GM12875 (cell line): ENCODE data around the gene SLC51B.
A peak's percentile ranks its signal among the peaks of the same experiment; 100 is the strongest.

Source experiments
- H3K4me3 ChIP-seq: one replicate; pipeline ENCODE4 v1.5.1; 2011; ENCODE audit warnings: low read depth, low read length, control low read depth
- TF ChIP-seq, protein P1 (sequence below): IDR thresholded peaks from 2 replicates; pipeline ENCODE4 v1.5.1; 2011; ENCODE audit warnings: low read depth, mild to moderate bottlenecking, control low read depth, inconsistent platforms, low read length, moderate library complexity, borderline replicate concordance; ENCODE audit not compliant: insufficient read depth

SLC51B gene

GRCh38 chr15:65077981-65078352 is 32.8 kb downstream of the SLC51B start:
- H3K4me3 ChIP-seq, result no peak overlapping the region
- TF ChIP-seq, protein P1, sequence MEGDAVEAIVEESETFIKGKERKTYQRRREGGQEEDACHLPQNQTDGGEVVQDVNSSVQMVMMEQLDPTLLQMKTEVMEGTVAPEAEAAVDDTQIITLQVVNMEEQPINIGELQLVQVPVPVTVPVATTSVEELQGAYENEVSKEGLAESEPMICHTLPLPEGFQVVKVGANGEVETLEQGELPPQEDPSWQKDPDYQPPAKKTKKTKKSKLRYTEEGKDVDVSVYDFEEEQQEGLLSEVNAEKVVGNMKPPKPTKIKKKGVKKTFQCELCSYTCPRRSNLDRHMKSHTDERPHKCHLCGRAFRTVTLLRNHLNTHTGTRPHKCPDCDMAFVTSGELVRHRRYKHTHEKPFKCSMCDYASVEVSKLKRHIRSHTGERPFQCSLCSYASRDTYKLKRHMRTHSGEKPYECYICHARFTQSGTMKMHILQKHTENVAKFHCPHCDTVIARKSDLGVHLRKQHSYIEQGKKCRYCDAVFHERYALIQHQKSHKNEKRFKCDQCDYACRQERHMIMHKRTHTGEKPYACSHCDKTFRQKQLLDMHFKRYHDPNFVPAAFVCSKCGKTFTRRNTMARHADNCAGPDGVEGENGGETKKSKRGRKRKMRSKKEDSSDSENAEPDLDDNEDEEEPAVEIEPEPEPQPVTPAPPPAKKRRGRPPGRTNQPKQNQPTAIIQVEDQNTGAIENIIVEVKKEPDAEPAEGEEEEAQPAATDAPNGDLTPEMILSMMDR, result peak; percentile 35; the same call in 1 of the 2 replicates

DNA sequence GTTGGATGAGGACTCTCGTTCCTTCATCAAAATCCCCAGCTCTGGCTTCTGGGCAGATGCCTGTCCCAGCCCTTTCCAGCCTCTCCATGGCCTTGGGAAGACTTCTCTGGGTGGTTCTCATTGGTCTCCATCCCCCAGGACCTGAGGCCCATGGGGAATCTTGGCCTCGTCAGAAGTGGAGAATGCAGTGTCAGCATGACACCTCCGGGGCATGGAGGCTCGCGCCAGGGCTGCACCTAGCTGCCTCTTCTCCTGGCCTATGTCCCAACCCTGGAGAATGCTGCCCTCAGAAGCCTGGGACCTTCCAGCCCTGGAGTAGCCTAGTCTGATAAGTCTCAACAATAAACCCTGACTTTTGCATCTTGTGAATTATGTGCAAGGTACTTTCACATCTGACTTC is 34.4 kb downstream of the SLC51B start:
- H3K4me3 ChIP-seq, result no peak overlapping the region
- TF ChIP-seq, protein P1, result no peak

- no peak overlapping the region for H3K4me3 ChIP-seq
- TF ChIP-seq, protein P1, result no peak
These were observed 36.1 kb downstream of the SLC51B start for GRCh38 chr15:65081270-65081669.

GRCh38 chr15:65081758-65082157 is 36.6 kb downstream of the SLC51B start:
- TF ChIP-seq, protein P1, result no peak
- H3K4me3 ChIP-seq, result no peak overlapping the region

DNA sequence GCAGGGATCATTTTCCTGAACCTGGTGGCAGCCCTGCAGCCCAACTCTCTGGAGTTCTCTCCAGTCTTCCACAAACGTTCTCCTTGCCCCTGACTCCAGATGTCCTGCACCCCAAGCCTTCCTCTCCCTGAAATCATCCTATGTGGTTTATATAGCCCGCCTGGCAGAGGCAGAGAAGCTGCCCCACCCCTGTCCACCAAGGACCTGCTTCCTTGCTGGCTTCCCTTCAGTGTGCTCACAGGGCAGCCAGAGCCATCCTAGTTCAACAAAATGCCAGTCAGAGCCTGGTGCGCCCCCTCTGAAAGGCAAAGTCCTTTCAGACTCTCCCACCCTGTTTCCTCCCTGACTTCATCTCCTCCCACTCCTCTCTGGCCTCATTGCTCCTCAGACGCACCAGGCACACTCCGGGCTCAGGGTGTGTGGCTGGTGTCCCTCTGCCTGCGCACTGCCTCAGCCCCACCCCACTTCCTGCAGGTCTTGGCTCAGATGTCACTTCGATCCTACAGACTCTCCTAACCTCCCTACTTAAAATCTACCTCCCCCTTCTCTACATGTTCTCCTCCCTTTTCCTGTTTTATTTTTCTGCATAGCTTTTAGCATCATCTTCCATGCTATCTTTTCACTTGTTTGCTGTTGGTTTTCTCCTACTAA is 37.2 kb downstream of the SLC51B start:
- TF ChIP-seq, protein P1, result no peak
- no peak overlapping the region for H3K4me3 ChIP-seq

DNA sequence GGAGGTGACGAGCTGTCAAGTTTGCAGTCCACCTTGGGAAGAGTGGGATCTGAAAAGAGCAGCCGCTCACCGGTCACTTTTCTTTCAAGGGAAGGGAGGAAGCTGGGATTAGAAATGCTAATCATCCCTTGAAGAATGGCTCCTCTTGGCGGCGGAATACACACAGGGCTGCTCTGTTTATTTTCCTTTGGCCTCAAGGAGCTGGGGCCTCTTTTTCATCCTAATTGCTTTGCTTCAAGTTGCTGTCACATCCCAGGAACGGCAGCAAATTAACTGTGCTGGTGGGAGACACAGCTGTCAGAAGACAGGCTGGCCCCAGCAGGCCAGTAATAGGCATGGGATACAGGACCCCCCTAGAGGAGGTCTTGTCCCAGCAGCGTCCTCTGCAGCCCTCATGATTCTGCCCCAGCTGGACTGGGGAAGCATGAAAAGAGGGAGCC is 38.1 kb downstream of the SLC51B start:
- H3K4me3 ChIP-seq, result no peak overlapping the region
- TF ChIP-seq, protein P1, result no peak

- TF ChIP-seq, protein P1, result no peak
- no peak overlapping the region for H3K4me3 ChIP-seq
These were observed 39.5 kb downstream of the SLC51B start for GRCh38 chr15:65084500-65085206.
